B cell (primary cell): ENCODE measurements around the gene MOV10L1. TPM values are rescaled to one million over a fixed set of nuclear protein-coding genes. Genes with fewer than 3 reads are reported as not detected.

ENCODE experiments used
- ATAC-seq: fragments of 200-7000 bp; cut with Tn5 transposase; one replicate; pipeline ENCODE4 v1.10.0; 2021; ENCODE audit warnings: low read depth, mild to moderate bottlenecking, moderate number of reproducible peaks, moderate library complexity
- CTCF ChIA-PET: fragments of 350-600 bp; sonication (Branson Sonifier 250); formaldehyde crosslinking; loops from one replicate; lab custom pipeline; 2021; ENCODE audit warnings: antibody characterized with exemption, inconsistent platforms; lab: Charles Lee
- POLR2A ChIA-PET: fragments of 350-600 bp; sonication (Branson Sonifier 250); formaldehyde crosslinking; loops from one replicate; lab custom pipeline; 2021; ENCODE audit warnings: antibody characterized with exemption; lab: Charles Lee
- DNase-seq: peaks from one replicate; pipeline ENCODE4 v3.0.0; 2013
- H2AFZ ChIP-seq: 2 replicates; pipeline ENCODE4 v1.6.1; 2012; ENCODE audit warnings: mild to moderate bottlenecking, low read depth, low read length; ENCODE audit not compliant: insufficient read depth, poor library complexity, severe bottlenecking
- H3K27ac ChIP-seq, 2 donors: 1 replicate in 1 of 2; 2 replicates in 1 of 2; pipeline ENCODE4 v1.5.1; 2012 to 2013; ENCODE audit warnings: low read length in 2 of 2, mild to moderate bottlenecking in 2 of 2, moderate library complexity in 1 of 2
- H3K27me3 ChIP-seq, 4 experiments: fragments of 200-600 bp in 1 of 4; sonication (generic) in 1 of 4; replicated peaks in 1 of 4; 1 replicate in 2 of 4; 2 replicates in 2 of 4; pipeline versions ENCODE4 v1.6.1 to v1.7.0; 2013 to 2016; ENCODE audit warnings: low read length in 3 of 4, mild to moderate bottlenecking in 2 of 4, mixed read lengths in 1 of 4, moderate library complexity in 1 of 4; ENCODE audit not compliant: insufficient read depth in 4 of 4, control insufficient read depth in 3 of 4; ENCODE audit errors: control extremely low read depth in 1 of 4
- H3K36me3 ChIP-seq, 2 experiments: replicated peaks in 1 of 2; 1 replicate in 1 of 2; 2 replicates in 1 of 2; pipeline versions ENCODE4 v1.6.1 to v1.7.1; 2013; ENCODE audit warnings: low read length in 1 of 2; ENCODE audit not compliant: insufficient read depth in 2 of 2, control insufficient read depth in 1 of 2; ENCODE audit errors: control extremely low read depth in 1 of 2, extremely low read depth in 1 of 2
- H3K4me1 ChIP-seq, 2 donors: fragments of 200-600 bp in 1 of 2; sonication (generic) in 1 of 2; 1 replicate in 1 of 2; 2 replicates in 1 of 2; pipeline versions ENCODE4 v1.5.1 to v1.6.1; 2013 to 2017; ENCODE audit warnings: low read length in 2 of 2; ENCODE audit not compliant: control insufficient read depth in 2 of 2, insufficient read depth in 2 of 2
- H3K4me2 ChIP-seq: replicated peaks from 2 replicates; pipeline ENCODE3; 2012; ENCODE audit warnings: mild to moderate bottlenecking, low read depth, low read length; ENCODE audit not compliant: poor library complexity, severe bottlenecking
- H3K4me3 ChIP-seq, 5 experiments: fragments of 200-600 bp in 1 of 5; sonication (generic) in 1 of 5; 1 replicate in 3 of 5; 2 replicates in 2 of 5; pipeline versions ENCODE4 v1.5.1 to v1.7.0; 2011 to 2016; ENCODE audit warnings: low read length in 4 of 5, mild to moderate bottlenecking in 4 of 5, low read depth in 2 of 5, control low read depth in 1 of 5, moderate library complexity in 1 of 5; ENCODE audit not compliant: insufficient read depth in 1 of 5; ENCODE audit errors: control extremely low read depth in 1 of 5, extremely low read depth in 1 of 5
- H3K79me2 ChIP-seq: fragments of 200-600 bp; sonication (generic); one replicate; pipeline ENCODE4 v1.6.0; 2016; ENCODE audit warnings: low read length; ENCODE audit not compliant: control insufficient read depth, insufficient read depth
- H3K9ac ChIP-seq: fragments of 200-600 bp; sonication (generic); 2 replicates; pipeline ENCODE4 v1.6.1; 2017; ENCODE audit warnings: mild to moderate bottlenecking, low read length, moderate library complexity
- H3K9me3 ChIP-seq, 3 donors: one replicate each; pipeline versions ENCODE4 v1.6.1 to v1.7.1; 2013; ENCODE audit warnings: low read length in 2 of 3; ENCODE audit not compliant: control insufficient read depth in 2 of 3, insufficient read depth in 1 of 3; ENCODE audit errors: control extremely low read depth in 1 of 3
- H4K20me1 ChIP-seq: 2 replicates; pipeline ENCODE4 v1.6.0; 2012; ENCODE audit warnings: mild to moderate bottlenecking, low read length; ENCODE audit not compliant: insufficient read depth, control insufficient read depth, poor library complexity, severe bottlenecking
- H3K27ac Mint-ChIP-seq: one replicate; pipeline ENCODE4 v1.8.0; 2021; ENCODE audit warnings: mixed read lengths
- H3K27me3 Mint-ChIP-seq: one replicate; pipeline ENCODE4 v1.8.0; 2021; ENCODE audit warnings: mixed read lengths
- H3K4me1 Mint-ChIP-seq: one replicate; pipeline ENCODE4 v1.8.0; 2021; ENCODE audit warnings: mixed read lengths
- H3K4me3 Mint-ChIP-seq: one replicate; pipeline ENCODE4 v1.8.0; 2021; ENCODE audit warnings: mixed read lengths
- H3K9me3 Mint-ChIP-seq: one replicate; pipeline ENCODE4 v1.8.0; 2022; ENCODE audit warnings: mixed read lengths; ENCODE audit not compliant: insufficient read depth
- CTCF ChIP-seq: fragments of 200-600 bp; IDR thresholded peaks from one replicate; pipeline ENCODE4 v1.8.0; 2022; ENCODE audit warnings: antibody characterized with exemption, mild to moderate bottlenecking
- EZH2 ChIP-seq: IDR thresholded peaks from 2 replicates; pipeline ENCODE4 v1.6.1; 2012; ENCODE audit warnings: borderline replicate concordance, low read depth, mild to moderate bottlenecking, moderate library complexity, low read length; ENCODE audit not compliant: insufficient read depth, poor library complexity, severe bottlenecking
- WGBS: methylation state at CpG from one replicate; pipeline ENCODE4 v1.1.5; 2013; ENCODE audit warnings: missing lambda C conversion rate; ENCODE audit not compliant: insufficient coverage; 5-methylcytosine and 5-hydroxymethylcytosine counted together
- intact Hi-C: fragments of 100-400 bp; cut with micrococcal nuclease; formaldehyde crosslinking; loops from one replicate; pipeline ENCODE4 v1.10.0; 2022
- polyA plus RNA-seq: library from polyadenylated mRNA; depleted of rRNA; stranded (reverse); fragments of >200 nt; gene quantifications from 2 replicates; pipeline ENCODE4 v1.2.3, GENCODE V29; 2012
- total RNA-seq, 2 donors: library from RNA; stranded (reverse); fragments of 120-200 nt in 1 of 2; gene quantifications; 1 replicate in 1 of 2; 2 replicates in 1 of 2; pipeline versions ENCODE4 v1.2.3 to v1.2.4, GENCODE V29; 2013 to 2022

MOV10L1 gene
- total and polyA plus RNA-seq, 2 donors (not counting 1 experiment from before 2014, with no cell fraction given) = not detected

GRCh38 chr22:50046481-50047245 lies 43.1 kb upstream of the MOV10L1 start:
- no peaks in the 10 kb centered on the region for H3K4me1 ChIP-seq
- ChIA-PET POLR2A (no interaction called here), CTCF (no interaction called here)
- Mint-ChIP-seq H3K27me3 (peaks cover 21% of the 10 kb centered on the region), H3K27ac (no peak overlapping the region), H3K4me3 (no peak overlapping the region), H3K4me1 (no peaks in the 10 kb centered on the region), H3K9me3 (no peaks in the 10 kb centered on the region)
- no peaks in the 10 kb centered on the region for H4K20me1 ChIP-seq
- peaks cover 0 to 15% (median 0%) of the 10 kb centered on the region in 4 experiments for H3K27me3 ChIP-seq
- intact Hi-C loops = no loop called here
- no peaks in the 10 kb centered on the region for H3K36me3 ChIP-seq
- no peaks in the 10 kb centered on the region for H3K79me2 ChIP-seq
- H3K4me2 ChIP-seq = no peak overlapping the region
- peaks cover 0 to 5% (median 0%) of the 10 kb centered on the region in 3 donors for H3K9me3 ChIP-seq
- no peak overlapping the region for H3K9ac ChIP-seq
- no peak for TF ChIP-seq EZH2
- no peak for TF ChIP-seq CTCF
- H2AFZ ChIP-seq = no peak overlapping the region
- H3K4me3 ChIP-seq = no peak overlapping the region
- H3K27ac ChIP-seq = no peak overlapping the region
- ATAC-seq = no peak
- WGBS = 96% methylated on average over 10 of the region's 27 CpGs
- DNase-seq = no peak

GRCh38 chr22:50047346-50047745 lies 42.5 kb upstream of the MOV10L1 start:
- ChIA-PET CTCF (no interaction called here), POLR2A (no interaction called here)
- TF ChIP-seq EZH2 (no peak), CTCF (no peak)
- H4K20me1 ChIP-seq = no peaks in the 10 kb centered on the region
- ATAC-seq = no peak
- H3K27ac ChIP-seq = no peak overlapping the region
- H3K27me3 ChIP-seq = peaks cover 0 to 19% (median 0%) of the 10 kb centered on the region in 4 experiments
- H3K4me1 Mint-ChIP-seq = no peaks in the 10 kb centered on the region
- peaks cover 26% of the 10 kb centered on the region for H3K27me3 Mint-ChIP-seq
- H3K27ac Mint-ChIP-seq = no peak overlapping the region
- intact Hi-C loops = no loop called here
- H3K36me3 ChIP-seq = no peaks in the 10 kb centered on the region
- H3K9ac ChIP-seq = no peak overlapping the region
- no peak overlapping the region for H2AFZ ChIP-seq
- H3K79me2 ChIP-seq = no peaks in the 10 kb centered on the region
- no peak for DNase-seq
- no peak overlapping the region for H3K4me3 ChIP-seq
- no peaks in the 10 kb centered on the region for H3K9me3 Mint-ChIP-seq
- peaks cover 0 to 10% (median 0%) of the 10 kb centered on the region in 3 donors for H3K9me3 ChIP-seq
- H3K4me2 ChIP-seq = no peak overlapping the region
- H3K4me1 ChIP-seq = no peaks in the 10 kb centered on the region
- WGBS = 98% methylated on average over 14 of the region's 16 CpGs
- no peak overlapping the region for H3K4me3 Mint-ChIP-seq
